ENCODE measurements around the gene LGSN.

DNA sequence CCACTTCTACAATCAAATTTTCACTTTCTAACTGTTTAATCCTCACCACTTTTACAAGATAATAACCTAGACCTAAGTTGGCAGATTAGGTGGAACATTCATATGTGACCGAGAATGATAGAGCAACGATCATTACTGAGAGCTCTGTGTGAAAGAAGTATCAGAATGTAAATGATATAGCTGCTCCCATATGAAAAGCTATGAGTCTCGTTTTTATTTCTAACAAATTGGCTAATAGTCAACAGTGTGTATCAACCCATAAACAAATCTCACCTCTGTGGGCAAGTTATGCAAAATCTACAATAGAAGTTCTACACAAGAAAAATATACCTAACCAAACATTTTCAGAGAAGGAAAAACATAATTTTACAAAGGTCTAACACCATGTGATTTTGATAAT is 3.7 kb downstream of the LGSN start:
- TF ChIP-seq, protein P1, sequence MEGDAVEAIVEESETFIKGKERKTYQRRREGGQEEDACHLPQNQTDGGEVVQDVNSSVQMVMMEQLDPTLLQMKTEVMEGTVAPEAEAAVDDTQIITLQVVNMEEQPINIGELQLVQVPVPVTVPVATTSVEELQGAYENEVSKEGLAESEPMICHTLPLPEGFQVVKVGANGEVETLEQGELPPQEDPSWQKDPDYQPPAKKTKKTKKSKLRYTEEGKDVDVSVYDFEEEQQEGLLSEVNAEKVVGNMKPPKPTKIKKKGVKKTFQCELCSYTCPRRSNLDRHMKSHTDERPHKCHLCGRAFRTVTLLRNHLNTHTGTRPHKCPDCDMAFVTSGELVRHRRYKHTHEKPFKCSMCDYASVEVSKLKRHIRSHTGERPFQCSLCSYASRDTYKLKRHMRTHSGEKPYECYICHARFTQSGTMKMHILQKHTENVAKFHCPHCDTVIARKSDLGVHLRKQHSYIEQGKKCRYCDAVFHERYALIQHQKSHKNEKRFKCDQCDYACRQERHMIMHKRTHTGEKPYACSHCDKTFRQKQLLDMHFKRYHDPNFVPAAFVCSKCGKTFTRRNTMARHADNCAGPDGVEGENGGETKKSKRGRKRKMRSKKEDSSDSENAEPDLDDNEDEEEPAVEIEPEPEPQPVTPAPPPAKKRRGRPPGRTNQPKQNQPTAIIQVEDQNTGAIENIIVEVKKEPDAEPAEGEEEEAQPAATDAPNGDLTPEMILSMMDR (IDR thresholded peaks at IDR 0.05): no peak
- no peak for TF ChIP-seq POLR2A (IDR thresholded peaks at IDR 0.05)
